Measurements from ENCODE around the gene PEX5. TPM values are rescaled to one million over a fixed set of nuclear protein-coding genes. Genes with fewer than 3 reads are reported as not detected.

Gene PEX5
- total RNA-seq, 1 experiment from 2014 or later, result 20.0 TPM

DNA sequence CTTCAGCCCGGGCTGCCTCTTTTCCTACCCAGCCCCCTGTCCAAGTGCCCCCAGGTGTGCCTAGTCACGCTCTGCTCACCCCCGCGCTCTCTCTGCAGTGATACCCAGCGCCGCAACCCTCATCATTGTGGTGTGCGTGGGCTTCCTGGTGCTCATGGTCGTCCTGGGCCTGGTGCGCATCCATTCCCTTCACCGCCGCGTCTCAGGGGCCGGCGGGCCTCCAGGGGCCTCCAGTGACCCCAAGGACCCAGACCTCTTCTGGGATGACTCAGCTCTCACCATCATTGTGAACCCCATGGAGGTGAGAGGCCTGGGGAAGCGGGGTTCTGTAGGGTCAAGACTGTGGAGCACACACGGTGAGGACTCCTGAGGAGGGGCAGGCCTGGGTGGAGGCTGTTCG is 32.1 kb upstream of the PEX5 start:
- H3K27ac ChIP-seq (ENCODE audit: low read length), result no peak overlapping the region
- TF ChIP-seq EZH2 (IDR thresholded peaks at IDR 0.05; ENCODE audit: low read length, unreplicated experiment) (no peak), EZH2phosphoT487 (IDR thresholded peaks at IDR 0.05; ENCODE audit: borderline replicate concordance, low read length) (no peak)
- TF ChIP-seq, protein P1, sequence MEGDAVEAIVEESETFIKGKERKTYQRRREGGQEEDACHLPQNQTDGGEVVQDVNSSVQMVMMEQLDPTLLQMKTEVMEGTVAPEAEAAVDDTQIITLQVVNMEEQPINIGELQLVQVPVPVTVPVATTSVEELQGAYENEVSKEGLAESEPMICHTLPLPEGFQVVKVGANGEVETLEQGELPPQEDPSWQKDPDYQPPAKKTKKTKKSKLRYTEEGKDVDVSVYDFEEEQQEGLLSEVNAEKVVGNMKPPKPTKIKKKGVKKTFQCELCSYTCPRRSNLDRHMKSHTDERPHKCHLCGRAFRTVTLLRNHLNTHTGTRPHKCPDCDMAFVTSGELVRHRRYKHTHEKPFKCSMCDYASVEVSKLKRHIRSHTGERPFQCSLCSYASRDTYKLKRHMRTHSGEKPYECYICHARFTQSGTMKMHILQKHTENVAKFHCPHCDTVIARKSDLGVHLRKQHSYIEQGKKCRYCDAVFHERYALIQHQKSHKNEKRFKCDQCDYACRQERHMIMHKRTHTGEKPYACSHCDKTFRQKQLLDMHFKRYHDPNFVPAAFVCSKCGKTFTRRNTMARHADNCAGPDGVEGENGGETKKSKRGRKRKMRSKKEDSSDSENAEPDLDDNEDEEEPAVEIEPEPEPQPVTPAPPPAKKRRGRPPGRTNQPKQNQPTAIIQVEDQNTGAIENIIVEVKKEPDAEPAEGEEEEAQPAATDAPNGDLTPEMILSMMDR (conservative IDR thresholded peaks at IDR 0.05; ENCODE audit: low read depth, low read length), result no peak
- no peak overlapping the region for H2AFZ ChIP-seq (ENCODE audit: low read length)
- no peaks in the 10 kb centered on the region for H3K79me2 ChIP-seq (ENCODE audit: low read length)
- no peak overlapping the region for H3K4me2 ChIP-seq (ENCODE audit: low read length)
- H3F3A ChIP-seq (ENCODE audit: low read length, unreplicated experiment), result no peaks in the 10 kb centered on the region
- intact Hi-C loops (cut with micrococcal nuclease), result no loop called here
- no TSS peak for BruUV-seq (replicated peaks)
- no peaks in the 10 kb centered on the region for H3K9me3 ChIP-seq (ENCODE audit: low read length)
- ChIA-PET CTCF (no interaction called here), POLR2A (ENCODE audit: unreplicated experiment) (no interaction called here)
- DNase-seq, result no peak
- no peaks in the 10 kb centered on the region for H3K9me2 ChIP-seq (replicated peaks; ENCODE audit: low read length)
- H3K36me3 ChIP-seq (ENCODE audit: low read depth, low read length), result no peaks in the 10 kb centered on the region
- no peak overlapping the region for H3K9ac ChIP-seq (ENCODE audit: low read length)
- no peak overlapping the region for H3K4me3 ChIP-seq (ENCODE audit: low read length)
- ATAC-seq, result no peak
- no peaks in the 10 kb centered on the region for H3K4me1 ChIP-seq (ENCODE audit: insufficient read depth, low read length)
- no peaks in the 10 kb centered on the region for H4K20me1 ChIP-seq (ENCODE audit: low read length)
- H3K27me3 ChIP-seq (ENCODE audit: low read length), result no peaks in the 10 kb centered on the region

DNA sequence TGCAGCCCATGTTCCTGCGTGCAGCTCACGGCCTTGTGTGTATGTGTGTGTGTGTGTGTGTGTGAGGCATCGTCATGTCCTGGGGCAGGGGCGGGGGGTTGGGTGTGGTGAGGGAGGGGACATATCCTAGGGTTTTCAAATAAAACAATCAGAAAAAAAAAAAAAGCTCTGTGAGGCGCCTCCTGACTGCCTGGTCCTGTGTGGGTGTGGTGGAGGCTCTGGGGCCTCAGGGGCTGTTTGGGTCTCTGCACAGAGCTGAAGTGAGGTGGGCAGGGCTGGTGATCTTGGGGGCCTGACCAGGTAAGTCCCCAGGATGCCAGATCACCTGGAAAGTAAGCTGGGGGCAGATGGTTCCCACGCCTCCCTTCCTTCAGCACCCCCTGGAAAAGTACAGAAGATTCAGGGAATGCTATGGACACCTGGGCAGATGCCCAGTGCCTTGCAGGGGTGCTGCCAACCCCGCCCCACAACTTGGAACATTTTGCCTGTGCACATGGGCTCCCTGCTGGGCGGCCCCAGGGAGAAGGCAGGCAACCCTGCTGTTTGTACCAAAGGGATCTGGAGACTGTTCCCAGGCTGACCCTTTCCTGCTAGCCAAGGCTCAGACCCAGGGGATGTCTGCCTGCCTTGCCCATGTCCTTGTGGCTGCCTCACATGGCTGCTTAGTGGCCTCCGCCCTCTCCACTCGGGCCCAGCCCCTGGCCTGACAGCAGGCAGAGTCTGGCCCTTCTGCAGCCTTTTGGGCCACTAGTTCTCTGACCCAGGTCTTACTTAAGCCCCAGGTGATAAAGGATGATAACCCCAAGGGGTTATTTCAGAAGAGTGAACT is 30.5 kb upstream of the PEX5 start:
- Histone ChIP-seq H3K27me3 (ENCODE audit: low read length) (no peaks in the 10 kb centered on the region), H3K9me3 (ENCODE audit: low read length) (no peaks in the 10 kb centered on the region), H3K79me2 (ENCODE audit: low read length) (no peaks in the 10 kb centered on the region), H3K9me2 (replicated peaks; ENCODE audit: low read length) (no peaks in the 10 kb centered on the region), H3F3A (ENCODE audit: low read length, unreplicated experiment) (no peaks in the 10 kb centered on the region), H3K4me3 (ENCODE audit: low read length) (no peak overlapping the region), H3K36me3 (ENCODE audit: low read depth, low read length) (no peaks in the 10 kb centered on the region), H3K27ac (ENCODE audit: low read length) (no peak overlapping the region), H3K4me1 (ENCODE audit: insufficient read depth, low read length) (no peaks in the 10 kb centered on the region), H4K20me1 (ENCODE audit: low read length) (no peaks in the 10 kb centered on the region), H3K9ac (ENCODE audit: low read length) (no peak overlapping the region), H2AFZ (ENCODE audit: low read length) (no peak overlapping the region), H3K4me2 (ENCODE audit: low read length) (no peak overlapping the region)
- CTCF ChIA-PET, result no interaction called here
- ATAC-seq (no peak), DNase-seq (no peak)
- intact Hi-C loops (cut with micrococcal nuclease), result no loop called here
- POLR2A ChIA-PET (ENCODE audit: unreplicated experiment), result no interaction called here
- no peak for TF ChIP-seq EZH2 (IDR thresholded peaks at IDR 0.05; ENCODE audit: low read length, unreplicated experiment)
- TF ChIP-seq, protein P1 (conservative IDR thresholded peaks at IDR 0.05; ENCODE audit: low read depth, low read length), result no peak
- TF ChIP-seq EZH2phosphoT487 (IDR thresholded peaks at IDR 0.05; ENCODE audit: borderline replicate concordance, low read length), result no peak
- BruUV-seq (replicated peaks), result no TSS peak

DNA sequence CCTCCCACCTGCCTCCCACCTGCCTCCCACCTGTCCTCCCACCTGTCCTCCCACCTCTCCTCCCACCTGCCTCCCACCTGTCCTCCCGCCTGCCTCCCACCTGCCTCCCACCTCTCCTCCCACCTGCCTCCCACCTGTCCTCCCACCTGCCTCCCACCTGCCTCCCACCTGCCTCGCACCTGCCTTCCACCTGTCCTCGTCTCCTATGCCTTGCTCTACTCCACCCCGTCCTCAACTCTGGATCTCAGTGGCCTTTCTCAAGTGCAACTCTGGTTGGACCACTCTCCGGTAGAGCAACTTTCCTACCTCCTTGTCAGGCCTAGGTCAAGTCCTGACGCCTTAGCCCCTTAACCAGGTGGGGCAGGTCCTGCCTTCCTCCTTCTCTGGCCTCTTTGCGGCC is 29.3 kb upstream of the PEX5 start:
- Histone ChIP-seq H4K20me1 (ENCODE audit: low read length) (no peaks in the 10 kb centered on the region), H2AFZ (ENCODE audit: low read length) (no peak overlapping the region), H3K27me3 (ENCODE audit: low read length) (no peaks in the 10 kb centered on the region), H3K9me2 (replicated peaks; ENCODE audit: low read length) (no peaks in the 10 kb centered on the region), H3K4me1 (ENCODE audit: insufficient read depth, low read length) (no peaks in the 10 kb centered on the region), H3K4me3 (ENCODE audit: low read length) (no peak overlapping the region), H3K79me2 (ENCODE audit: low read length) (no peaks in the 10 kb centered on the region), H3K27ac (ENCODE audit: low read length) (no peak overlapping the region), H3F3A (ENCODE audit: low read length, unreplicated experiment) (no peaks in the 10 kb centered on the region), H3K4me2 (ENCODE audit: low read length) (no peak overlapping the region), H3K36me3 (ENCODE audit: low read depth, low read length) (no peaks in the 10 kb centered on the region), H3K9ac (ENCODE audit: low read length) (no peak overlapping the region), H3K9me3 (ENCODE audit: low read length) (no peaks in the 10 kb centered on the region)
- intact Hi-C loops (cut with micrococcal nuclease), result no loop called here
- no peak for TF ChIP-seq EZH2phosphoT487 (IDR thresholded peaks at IDR 0.05; ENCODE audit: borderline replicate concordance, low read length)
- TF ChIP-seq, protein P1 (conservative IDR thresholded peaks at IDR 0.05; ENCODE audit: low read depth, low read length), result no peak
- no peak for TF ChIP-seq EZH2 (IDR thresholded peaks at IDR 0.05; ENCODE audit: low read length, unreplicated experiment)
- ATAC-seq, result no peak
- ChIA-PET POLR2A (ENCODE audit: unreplicated experiment) (no interaction called here), CTCF (no interaction called here)
- no TSS peak for BruUV-seq (replicated peaks)
- no peak for DNase-seq
